Measurements from ENCODE around the gene PRR23E. TPM values are rescaled to one million over a fixed set of nuclear protein-coding genes. Genes with fewer than 3 reads are reported as not detected.

PRR23E gene
- total RNA-seq, 1 experiment from 2014 or later, result not detected

GRCh38 chr3:127182848-127183714, 9.8 kb upstream of the PRR23E start:
- DNase-seq (ENCODE audit: extremely low read depth, low read depth), result no peak

GRCh38 chr3:127183931-127184869, 8.7 kb upstream of the PRR23E start:
- DNase-seq (ENCODE audit: extremely low read depth, low read depth), result no peak

- no peak for DNase-seq (ENCODE audit: extremely low read depth, low read depth)
Measured at GRCh38 chr3:127184870-127185216, 8.1 kb upstream of the PRR23E start.

- no peak for DNase-seq (ENCODE audit: extremely low read depth, low read depth)
Measured at GRCh38 chr3:127185268-127185667, 7.7 kb upstream of the PRR23E start.

GRCh38 chr3:127185962-127186674, 6.8 kb upstream of the PRR23E start:
- DNase-seq (ENCODE audit: extremely low read depth, low read depth), result no peak

- no peak for DNase-seq (ENCODE audit: extremely low read depth, low read depth)
Measured at GRCh38 chr3:127187316-127187715, 5.6 kb upstream of the PRR23E start.

GRCh38 chr3:127193341-127193740, 410 bp downstream of the PRR23E start:
- no peak for DNase-seq (ENCODE audit: extremely low read depth, low read depth)

GRCh38 chr3:127193775-127194174, 844 bp downstream of the PRR23E start:
- no peak for DNase-seq (ENCODE audit: extremely low read depth, low read depth)

- no peak for DNase-seq (ENCODE audit: extremely low read depth, low read depth)
Measured at GRCh38 chr3:127194601-127195187, 1.8 kb downstream of the PRR23E start.

GRCh38 chr3:127195417-127195816, 2.5 kb downstream of the PRR23E start:
- DNase-seq (ENCODE audit: extremely low read depth, low read depth), result no peak

- no peak for DNase-seq (ENCODE audit: extremely low read depth, low read depth)
Measured at GRCh38 chr3:127196002-127196401, 3.1 kb downstream of the PRR23E start.

- DNase-seq (ENCODE audit: extremely low read depth, low read depth), result no peak
Measured at GRCh38 chr3:127196466-127197299, 3.8 kb downstream of the PRR23E start.

- DNase-seq (ENCODE audit: extremely low read depth, low read depth), result no peak
Measured at GRCh38 chr3:127197300-127198189, 4.6 kb downstream of the PRR23E start.

- DNase-seq (ENCODE audit: extremely low read depth, low read depth), result no peak
Measured at GRCh38 chr3:127200086-127200691, 7.3 kb downstream of the PRR23E start.

- DNase-seq (ENCODE audit: extremely low read depth, low read depth), result no peak
Measured at GRCh38 chr3:127203024-127203423, 10.1 kb downstream of the PRR23E start.

- no peak for DNase-seq (ENCODE audit: extremely low read depth, low read depth)
Measured at GRCh38 chr3:127204841-127205582, 12.1 kb downstream of the PRR23E start.

GRCh38 chr3:127206154-127206553, 13.2 kb downstream of the PRR23E start:
- DNase-seq (ENCODE audit: extremely low read depth, low read depth), result no peak

Data from NCI-H460 (cell line).